Cardiac muscle cell (in vitro differentiated cells and primary cell): ENCODE data around the gene ARFGAP2. TPM values are rescaled to one million over a fixed set of nuclear protein-coding genes. Genes with fewer than 3 reads are reported as not detected.

ENCODE experiments used
- DNase-seq, 2 donors: peaks; one replicate each; pipeline versions ENCODE4 v3.0.0 to v3.0.0-alpha.2; 2010 to 2017; ENCODE audit warnings: low read depth in 1 of 2, low spot score in 1 of 2
- H3K27ac ChIP-seq: fragments of 200-600 bp; sonication (generic); 2 replicates; pipeline ENCODE4 v1.5.1; 2016
- H3K27me3 ChIP-seq: fragments of 200-600 bp; sonication (generic); 2 replicates; pipeline ENCODE4 v1.6.0; 2016; ENCODE audit warnings: control low read depth
- H3K36me3 ChIP-seq: fragments of 200-600 bp; sonication (generic); 2 replicates; pipeline ENCODE4 v1.5.1; 2016; ENCODE audit warnings: control low read depth
- H3K4me1 ChIP-seq: fragments of 200-600 bp; sonication (generic); 2 replicates; pipeline ENCODE4 v1.8.1; 2017; ENCODE audit warnings: low read depth, mild to moderate bottlenecking, mixed run types
- H3K4me3 ChIP-seq: fragments of 200-600 bp; sonication (generic); 2 replicates; pipeline ENCODE4 v1.5.1; 2016; ENCODE audit warnings: mild to moderate bottlenecking
- H3K9me3 ChIP-seq: fragments of 200-600 bp; sonication (generic); 2 replicates; pipeline ENCODE4 v1.5.1; 2017; ENCODE audit warnings: low read depth, mild to moderate bottlenecking, control low read depth
- CTCF ChIP-seq: IDR thresholded peaks from 2 replicates; pipeline ENCODE4 v1.5.1; 2012; ENCODE audit warnings: low read depth, mild to moderate bottlenecking, low read length
- polyA plus RNA-seq: library from polyadenylated mRNA; unstranded; fragments of >200 nt; fragmentation: Nextera tagmentation; extraction: Ambion mirVana; gene quantifications from 2 replicates; pipeline ENCODE4 v1.2.1, GENCODE V29; 2016
- total RNA-seq: library from RNA; depleted of rRNA; stranded (reverse); fragments of >200 nt; gene quantifications from 2 replicates; pipeline ENCODE4 v1.2.3, GENCODE V29; 2016

The ARFGAP2 gene
- total and polyA plus RNA-seq, 2 experiments from 2014 or later: 107 to 136 TPM

GRCh38 chr11:47181271-47181670, 4.6 kb upstream of the ARFGAP2 start:
- no peak for TF ChIP-seq CTCF
- no peaks in the 10 kb centered on the region for H3K27me3 ChIP-seq
- no peak for DNase-seq
- H3K27ac ChIP-seq: no peak overlapping the region
- H3K4me1 ChIP-seq: peaks cover 19% of the 10 kb centered on the region
- H3K36me3 ChIP-seq: no peaks in the 10 kb centered on the region
- no peak overlapping the region for H3K4me3 ChIP-seq
- H3K9me3 ChIP-seq: no peaks in the 10 kb centered on the region

- Histone ChIP-seq H3K27me3 (no peaks in the 10 kb centered on the region), H3K9me3 (no peaks in the 10 kb centered on the region), H3K27ac (no peak overlapping the region), H3K4me3 (no peak overlapping the region), H3K4me1 (peaks cover 25% of the 10 kb centered on the region), H3K36me3 (no peaks in the 10 kb centered on the region)
- DNase-seq: no peak
- TF ChIP-seq CTCF: no peak
Observed at GRCh38 chr11:47180006-47180787, 3.5 kb upstream of the ARFGAP2 start.

- Histone ChIP-seq H3K36me3 (peaks cover 5% of the 10 kb centered on the region), H3K4me1 (peaks cover 20% of the 10 kb centered on the region), H3K27ac (no peak overlapping the region), H3K4me3 (no peak overlapping the region), H3K27me3 (no peaks in the 10 kb centered on the region), H3K9me3 (no peaks in the 10 kb centered on the region)
- TF ChIP-seq CTCF: peak; percentile 69
- DNase-seq: peak; percentile 51 to 68
Observed at GRCh38 chr11:47179655-47179991, 2.9 kb upstream of the ARFGAP2 start.

- Histone ChIP-seq H3K27me3 (no peaks in the 10 kb centered on the region), H3K4me3 (no peak overlapping the region), H3K36me3 (peaks cover 7% of the 10 kb centered on the region), H3K27ac (peak overlapping the region; percentile 98), H3K9me3 (no peaks in the 10 kb centered on the region), H3K4me1 (peaks cover 14% of the 10 kb centered on the region)
- no peak for DNase-seq
- no peak for TF ChIP-seq CTCF
Observed at GRCh38 chr11:47178737-47179654, 2.3 kb upstream of the ARFGAP2 start.

DNA sequence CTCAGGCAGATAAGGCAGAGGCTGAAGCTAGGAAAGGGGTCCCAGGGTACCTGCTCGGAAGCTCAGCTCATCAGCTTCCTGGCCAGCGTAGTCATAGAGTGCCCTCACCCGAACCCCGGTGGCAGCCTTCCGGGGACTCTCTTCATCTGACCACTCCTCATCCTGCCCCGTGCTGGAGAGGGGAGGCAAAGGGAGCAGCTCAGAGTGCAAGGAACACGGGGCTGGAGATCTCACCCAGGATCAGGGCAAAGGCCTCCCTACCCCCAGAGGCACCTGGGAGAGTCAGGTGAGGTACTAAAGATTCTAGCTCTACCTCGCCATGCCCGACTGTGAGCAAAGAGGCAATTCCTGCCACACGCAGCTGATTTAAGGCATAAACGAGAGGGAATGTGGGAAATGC, 1.6 kb upstream of the ARFGAP2 start:
- H3K27me3 ChIP-seq: no peaks in the 10 kb centered on the region
- H3K27ac ChIP-seq: peak overlapping the region; percentile 98
- no peak for DNase-seq
- peaks cover 12% of the 10 kb centered on the region for H3K4me1 ChIP-seq
- H3K9me3 ChIP-seq: no peaks in the 10 kb centered on the region
- H3K36me3 ChIP-seq: peaks cover 13% of the 10 kb centered on the region
- no peak for TF ChIP-seq CTCF
- no peak overlapping the region for H3K4me3 ChIP-seq
